Measurements from ENCODE around the gene ZNF593OS.

ZNF593OS gene

DNA sequence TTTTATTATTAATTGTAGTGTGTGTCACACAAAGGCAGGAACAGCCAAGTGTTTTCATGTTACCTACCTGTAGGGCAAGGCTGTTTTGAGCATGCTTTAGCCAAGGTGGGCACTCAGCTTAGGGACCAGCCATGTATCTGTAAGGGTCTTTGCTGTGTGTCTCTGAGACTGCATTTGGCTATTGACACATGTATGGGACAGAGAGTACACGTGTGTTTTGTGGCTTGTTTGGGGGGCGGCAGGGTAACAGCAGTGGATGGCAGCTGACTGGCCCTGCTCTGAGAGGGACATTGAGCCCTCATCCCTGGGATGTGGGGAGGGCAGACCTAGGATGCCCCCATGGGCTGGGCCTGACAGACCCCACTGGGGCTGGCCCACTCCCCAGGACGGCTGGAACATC lies 25.7 kb upstream of the ZNF593OS start:
- no peaks in the 10 kb centered on the region for H3K4me1 ChIP-seq (ENCODE audit: control insufficient read depth, insufficient read depth, low read length)
- no peaks in the 10 kb centered on the region for H3K9me3 ChIP-seq (ENCODE audit: control insufficient read depth, low read length)
- H3K27me3 ChIP-seq (ENCODE audit: control insufficient read depth, insufficient read depth, low read length) = no peaks in the 10 kb centered on the region
- H3K4me3 ChIP-seq (ENCODE audit: low read length) = no peak overlapping the region
- no peak overlapping the region for H3K9ac ChIP-seq (ENCODE audit: low read length)
- H3K36me3 ChIP-seq (ENCODE audit: control insufficient read depth, insufficient read depth, low read length) = no peaks in the 10 kb centered on the region

DNA sequence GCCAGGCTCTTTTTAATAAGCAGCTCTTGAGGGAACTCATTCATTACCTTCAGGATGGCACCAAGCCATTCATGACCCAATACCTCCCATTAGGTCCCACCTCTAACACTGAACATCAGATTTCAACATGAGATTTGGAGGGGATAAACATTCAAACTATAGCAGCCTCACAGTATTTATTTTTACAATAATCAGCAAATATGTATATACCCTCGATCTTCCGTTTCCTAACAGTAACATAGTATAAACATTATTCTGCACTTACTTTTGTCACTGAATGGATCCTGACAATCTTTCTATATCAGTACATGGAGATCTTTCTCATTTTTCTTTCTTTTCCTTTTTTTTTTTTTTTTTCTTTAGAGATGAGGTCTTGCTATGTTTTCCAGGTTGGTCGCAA lies 24.2 kb upstream of the ZNF593OS start:
- H3K9ac ChIP-seq (ENCODE audit: low read length) = no peak overlapping the region
- no peaks in the 10 kb centered on the region for H3K9me3 ChIP-seq (ENCODE audit: control insufficient read depth, low read length)
- H3K4me1 ChIP-seq (ENCODE audit: control insufficient read depth, insufficient read depth, low read length) = no peaks in the 10 kb centered on the region
- H3K27me3 ChIP-seq (ENCODE audit: control insufficient read depth, insufficient read depth, low read length) = no peaks in the 10 kb centered on the region
- no peaks in the 10 kb centered on the region for H3K36me3 ChIP-seq (ENCODE audit: control insufficient read depth, insufficient read depth, low read length)
- H3K4me3 ChIP-seq (ENCODE audit: low read length) = no peak overlapping the region

DNA sequence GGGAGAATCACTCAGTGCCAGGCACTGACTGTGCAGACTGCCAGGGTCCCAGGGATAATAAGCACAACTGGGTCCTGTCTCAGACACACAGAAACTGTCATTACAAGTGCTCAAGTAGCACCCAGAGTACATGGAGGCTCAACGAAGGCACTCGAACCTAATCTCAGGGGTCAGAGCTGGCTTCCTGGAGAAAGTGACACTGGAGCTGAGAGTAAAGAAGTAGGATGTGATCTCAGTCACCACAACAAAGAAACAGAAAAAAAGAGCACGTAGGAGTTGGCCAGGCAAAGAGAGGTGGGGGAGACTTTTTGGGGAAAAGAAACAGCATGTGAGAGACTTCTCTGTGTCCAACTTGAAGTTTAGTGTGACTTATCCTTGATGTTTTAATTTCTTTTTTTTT lies 20.1 kb upstream of the ZNF593OS start:
- Histone ChIP-seq H3K4me1 (ENCODE audit: control insufficient read depth, insufficient read depth, low read length) (no peaks in the 10 kb centered on the region), H3K27me3 (ENCODE audit: control insufficient read depth, insufficient read depth, low read length) (no peaks in the 10 kb centered on the region), H3K36me3 (ENCODE audit: control insufficient read depth, insufficient read depth, low read length) (no peaks in the 10 kb centered on the region), H3K9ac (ENCODE audit: low read length) (no peak overlapping the region), H3K4me3 (ENCODE audit: low read length) (no peak overlapping the region), H3K9me3 (ENCODE audit: control insufficient read depth, low read length) (no peaks in the 10 kb centered on the region)

DNA sequence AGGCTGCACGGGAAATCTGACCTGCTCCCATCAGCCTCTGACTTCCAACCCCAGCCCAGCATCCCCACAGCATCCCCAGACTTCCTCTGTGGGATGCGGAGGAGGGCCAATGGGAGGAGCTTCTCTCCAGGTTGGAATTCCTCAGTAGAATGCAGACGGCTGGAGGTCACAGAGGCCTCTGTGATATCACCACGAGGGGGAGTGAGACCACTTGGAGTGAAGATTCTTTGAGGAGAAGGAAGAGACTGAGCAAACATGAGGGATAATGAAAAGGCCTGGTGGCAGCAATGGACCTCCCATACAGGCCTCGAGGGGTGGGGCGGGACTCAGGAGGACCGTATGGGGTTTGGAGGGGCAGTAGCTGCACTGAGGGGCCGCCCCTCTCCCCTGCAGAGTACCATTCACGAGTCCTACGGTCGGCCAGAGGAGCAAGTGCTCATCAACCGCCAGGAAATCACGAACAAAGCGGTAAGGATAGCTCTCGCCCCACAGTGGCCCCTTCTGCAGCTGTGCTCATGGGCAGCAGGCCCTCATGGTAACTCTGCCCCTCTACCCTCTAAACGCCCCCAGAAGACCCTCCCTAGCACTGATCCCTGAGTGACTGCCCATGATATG lies 18.8 kb upstream of the ZNF593OS start, which contains the start of gene CATSPER4:
TSS of gene CATSPER4 (plus strand) at position 230 of the 615 bp plus-strand sequence. CDS start at position 256, 26 bp downstream.
- Histone ChIP-seq H3K4me3 (ENCODE audit: low read length) (no peak within 1 kb of the TSS), H3K9ac (ENCODE audit: low read length) (no peak within 1 kb of the TSS), H3K36me3 (ENCODE audit: control insufficient read depth, insufficient read depth, low read length) (no peaks in the 10 kb centered on the region), H3K27me3 (ENCODE audit: control insufficient read depth, insufficient read depth, low read length) (no peaks in the 10 kb centered on the region), H3K9me3 (ENCODE audit: control insufficient read depth, low read length) (no peaks in the 10 kb centered on the region), H3K4me1 (ENCODE audit: control insufficient read depth, insufficient read depth, low read length) (no peaks in the 10 kb centered on the region)

DNA sequence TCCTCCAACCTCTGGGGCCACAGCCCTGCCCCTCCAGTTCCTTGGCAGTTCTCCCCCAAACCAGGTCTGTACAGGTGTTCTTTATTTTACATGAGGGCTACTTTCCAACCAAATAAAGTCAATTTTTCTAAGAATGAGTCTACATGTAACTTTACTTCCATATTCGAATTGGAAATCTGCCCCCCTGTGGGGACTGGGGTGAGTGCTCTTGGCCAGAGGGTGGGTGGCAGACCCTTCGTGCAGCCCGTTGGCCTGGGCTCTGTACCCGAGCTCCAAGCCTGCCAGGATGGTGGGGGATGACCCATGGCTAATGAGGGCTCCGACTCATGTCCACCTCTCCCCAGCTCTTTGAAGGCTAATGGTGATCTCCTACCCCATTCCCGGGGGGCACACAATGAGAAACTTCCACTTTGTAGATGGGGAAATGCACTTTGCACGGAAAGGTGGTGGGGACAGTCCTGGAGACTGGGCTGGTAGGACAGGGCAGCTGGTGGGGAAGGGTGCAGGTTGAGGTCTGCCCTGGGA lies 18.2 kb upstream of the ZNF593OS start:
- no peak overlapping the region for H3K4me3 ChIP-seq (ENCODE audit: low read length)
- no peaks in the 10 kb centered on the region for H3K36me3 ChIP-seq (ENCODE audit: control insufficient read depth, insufficient read depth, low read length)
- H3K9me3 ChIP-seq (ENCODE audit: control insufficient read depth, low read length) = no peaks in the 10 kb centered on the region
- H3K27me3 ChIP-seq (ENCODE audit: control insufficient read depth, insufficient read depth, low read length) = no peaks in the 10 kb centered on the region
- no peak overlapping the region for H3K9ac ChIP-seq (ENCODE audit: low read length)
- H3K4me1 ChIP-seq (ENCODE audit: control insufficient read depth, insufficient read depth, low read length) = no peaks in the 10 kb centered on the region

DNA sequence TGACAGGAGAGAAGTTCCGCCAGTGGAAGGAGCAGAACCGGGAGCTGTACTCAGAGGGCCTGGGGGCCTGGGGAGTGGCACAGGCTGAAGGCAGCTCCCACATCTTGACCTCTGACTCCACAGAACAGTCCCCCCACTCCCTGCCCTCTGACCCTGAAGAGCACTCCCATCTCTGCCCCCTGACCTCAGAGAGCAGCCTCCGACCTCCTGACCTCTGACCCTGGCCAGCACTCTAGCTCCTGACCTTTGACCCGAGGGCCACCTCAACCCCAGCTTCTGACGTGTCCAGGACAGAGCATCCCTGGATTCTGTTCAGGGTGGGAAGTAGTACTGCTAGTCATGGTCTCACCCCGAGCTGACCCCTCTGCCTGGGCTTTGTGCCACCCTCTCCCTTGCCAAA lies 17.7 kb upstream of the ZNF593OS start:
- Histone ChIP-seq H3K4me1 (ENCODE audit: control insufficient read depth, insufficient read depth, low read length) (no peaks in the 10 kb centered on the region), H3K9me3 (ENCODE audit: control insufficient read depth, low read length) (no peaks in the 10 kb centered on the region), H3K27me3 (ENCODE audit: control insufficient read depth, insufficient read depth, low read length) (no peaks in the 10 kb centered on the region), H3K9ac (ENCODE audit: low read length) (no peak overlapping the region), H3K36me3 (ENCODE audit: control insufficient read depth, insufficient read depth, low read length) (no peaks in the 10 kb centered on the region), H3K4me3 (ENCODE audit: low read length) (no peak overlapping the region)

DNA sequence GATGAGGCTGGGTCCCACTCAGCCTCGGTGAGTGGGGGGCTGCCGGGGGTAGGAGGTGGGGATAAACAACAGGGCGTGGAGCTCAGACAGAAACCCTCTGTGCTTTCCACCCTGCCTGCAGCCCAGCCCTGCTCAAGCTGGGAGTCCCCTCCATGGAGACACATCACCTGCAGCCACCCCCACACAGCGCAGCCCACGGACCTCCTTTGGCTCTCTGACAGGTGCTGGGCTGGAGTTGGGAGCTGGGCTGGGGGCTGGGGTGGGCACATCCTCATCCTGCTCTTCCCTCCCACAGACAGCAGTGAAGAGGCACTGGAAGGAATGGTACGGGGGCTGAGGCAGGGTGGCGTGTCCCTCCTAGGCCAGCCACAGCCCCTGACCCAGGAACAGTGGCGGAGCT lies 16.8 kb upstream of the ZNF593OS start:
- Histone ChIP-seq H3K9me3 (ENCODE audit: control insufficient read depth, low read length) (no peaks in the 10 kb centered on the region), H3K27me3 (ENCODE audit: control insufficient read depth, insufficient read depth, low read length) (no peaks in the 10 kb centered on the region), H3K4me3 (ENCODE audit: low read length) (no peak overlapping the region), H3K36me3 (ENCODE audit: control insufficient read depth, insufficient read depth, low read length) (no peaks in the 10 kb centered on the region), H3K4me1 (ENCODE audit: control insufficient read depth, insufficient read depth, low read length) (no peaks in the 10 kb centered on the region), H3K9ac (ENCODE audit: low read length) (no peak overlapping the region)

DNA sequence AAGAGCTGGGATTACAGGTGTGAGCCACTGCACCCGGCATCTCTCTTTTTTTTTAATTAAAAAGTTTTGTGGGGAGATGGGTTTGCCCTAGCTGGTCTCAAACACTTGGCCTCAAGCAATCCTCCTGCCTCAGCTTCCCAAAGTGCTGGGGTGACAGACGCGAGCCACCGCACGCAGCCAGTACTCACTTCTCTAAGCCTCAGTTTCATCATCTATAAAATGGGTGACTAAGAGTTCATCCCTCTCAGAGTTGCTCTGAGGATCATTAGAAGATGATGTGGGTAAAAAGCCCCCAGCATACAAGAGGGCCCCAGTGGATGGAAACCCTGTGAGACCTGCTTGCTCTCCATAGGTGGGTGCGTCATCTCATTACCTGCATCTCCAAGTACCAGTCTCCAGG lies 16.2 kb upstream of the ZNF593OS start:
- Histone ChIP-seq H3K9ac (ENCODE audit: low read length) (no peak overlapping the region), H3K4me3 (ENCODE audit: low read length) (no peak overlapping the region), H3K36me3 (ENCODE audit: control insufficient read depth, insufficient read depth, low read length) (no peaks in the 10 kb centered on the region), H3K27me3 (ENCODE audit: control insufficient read depth, insufficient read depth, low read length) (no peaks in the 10 kb centered on the region), H3K4me1 (ENCODE audit: control insufficient read depth, insufficient read depth, low read length) (no peaks in the 10 kb centered on the region), H3K9me3 (ENCODE audit: control insufficient read depth, low read length) (no peaks in the 10 kb centered on the region)

DNA sequence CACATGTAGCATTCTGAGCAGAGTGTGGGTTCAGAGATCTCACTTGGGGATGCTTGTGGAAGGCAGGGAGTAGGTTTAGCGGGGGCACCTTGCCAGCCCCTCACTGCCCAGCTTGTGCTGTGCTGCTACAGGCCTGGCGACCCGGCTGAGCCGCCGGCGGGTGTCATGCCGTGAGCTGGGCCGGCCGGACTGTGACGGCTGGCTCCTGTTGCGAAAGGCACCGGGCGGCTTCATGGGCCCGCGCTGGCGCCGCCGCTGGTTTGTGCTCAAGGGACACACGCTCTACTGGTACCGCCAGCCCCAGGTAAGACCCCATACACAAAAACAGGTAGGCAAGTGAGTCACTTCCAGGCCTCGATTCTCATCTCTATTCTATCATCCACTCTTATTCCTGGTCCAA lies 13.3 kb upstream of the ZNF593OS start:
- H3K9me3 ChIP-seq (ENCODE audit: control insufficient read depth, low read length) = no peaks in the 10 kb centered on the region
- no peak overlapping the region for H3K4me3 ChIP-seq (ENCODE audit: low read length)
- H3K27me3 ChIP-seq (ENCODE audit: control insufficient read depth, insufficient read depth, low read length) = no peaks in the 10 kb centered on the region
- H3K36me3 ChIP-seq (ENCODE audit: control insufficient read depth, insufficient read depth, low read length) = no peaks in the 10 kb centered on the region
- no peaks in the 10 kb centered on the region for H3K4me1 ChIP-seq (ENCODE audit: control insufficient read depth, insufficient read depth, low read length)
- no peak overlapping the region for H3K9ac ChIP-seq (ENCODE audit: low read length)

DNA sequence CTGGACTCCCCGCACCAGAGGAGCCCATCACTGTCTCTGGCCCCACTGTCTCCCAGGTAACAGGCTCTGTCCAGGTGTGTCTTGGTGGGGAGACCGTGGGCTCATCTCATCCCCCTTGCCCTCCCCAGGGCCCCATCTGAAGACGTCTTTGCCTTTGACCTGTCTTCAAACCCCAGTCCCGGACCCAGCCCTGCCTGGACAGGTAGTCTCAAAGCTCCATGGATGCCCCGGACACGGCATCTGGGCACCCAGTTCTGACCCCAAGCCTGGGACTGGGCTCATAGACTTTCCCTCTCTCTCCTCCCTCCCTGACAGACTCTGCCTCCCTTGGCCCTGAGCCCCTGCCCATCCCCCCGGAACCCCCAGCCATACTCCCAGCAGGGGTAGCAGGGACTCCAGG lies 12.5 kb upstream of the ZNF593OS start:
- Histone ChIP-seq H3K4me1 (ENCODE audit: control insufficient read depth, insufficient read depth, low read length) (no peaks in the 10 kb centered on the region), H3K9ac (ENCODE audit: low read length) (no peak overlapping the region), H3K36me3 (ENCODE audit: control insufficient read depth, insufficient read depth, low read length) (no peaks in the 10 kb centered on the region), H3K4me3 (ENCODE audit: low read length) (no peak overlapping the region), H3K9me3 (ENCODE audit: control insufficient read depth, low read length) (no peaks in the 10 kb centered on the region), H3K27me3 (ENCODE audit: control insufficient read depth, insufficient read depth, low read length) (no peaks in the 10 kb centered on the region)

DNA sequence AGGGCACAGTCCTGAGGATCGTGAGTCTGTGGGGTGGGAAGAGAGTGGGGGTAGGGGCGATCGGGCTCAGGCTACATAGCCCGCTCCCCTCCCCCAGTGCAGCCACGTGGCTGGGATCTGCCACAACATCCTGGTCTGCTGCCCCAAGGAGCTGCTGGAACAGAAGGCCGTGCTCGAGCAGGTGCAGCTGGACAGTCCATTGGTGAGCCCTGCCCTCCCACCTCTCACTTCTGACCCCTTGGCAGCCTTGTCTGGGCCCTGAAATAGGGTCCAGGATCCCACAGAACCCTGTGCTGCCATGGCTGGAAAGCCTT lies 10.7 kb upstream of the ZNF593OS start:
- Histone ChIP-seq H3K36me3 (ENCODE audit: control insufficient read depth, insufficient read depth, low read length) (no peaks in the 10 kb centered on the region), H3K9ac (ENCODE audit: low read length) (no peak overlapping the region), H3K9me3 (ENCODE audit: control insufficient read depth, low read length) (no peaks in the 10 kb centered on the region), H3K27me3 (ENCODE audit: control insufficient read depth, insufficient read depth, low read length) (no peaks in the 10 kb centered on the region), H3K4me1 (ENCODE audit: control insufficient read depth, insufficient read depth, low read length) (peaks cover 11% of the 10 kb centered on the region), H3K4me3 (ENCODE audit: low read length) (no peak overlapping the region)

DNA sequence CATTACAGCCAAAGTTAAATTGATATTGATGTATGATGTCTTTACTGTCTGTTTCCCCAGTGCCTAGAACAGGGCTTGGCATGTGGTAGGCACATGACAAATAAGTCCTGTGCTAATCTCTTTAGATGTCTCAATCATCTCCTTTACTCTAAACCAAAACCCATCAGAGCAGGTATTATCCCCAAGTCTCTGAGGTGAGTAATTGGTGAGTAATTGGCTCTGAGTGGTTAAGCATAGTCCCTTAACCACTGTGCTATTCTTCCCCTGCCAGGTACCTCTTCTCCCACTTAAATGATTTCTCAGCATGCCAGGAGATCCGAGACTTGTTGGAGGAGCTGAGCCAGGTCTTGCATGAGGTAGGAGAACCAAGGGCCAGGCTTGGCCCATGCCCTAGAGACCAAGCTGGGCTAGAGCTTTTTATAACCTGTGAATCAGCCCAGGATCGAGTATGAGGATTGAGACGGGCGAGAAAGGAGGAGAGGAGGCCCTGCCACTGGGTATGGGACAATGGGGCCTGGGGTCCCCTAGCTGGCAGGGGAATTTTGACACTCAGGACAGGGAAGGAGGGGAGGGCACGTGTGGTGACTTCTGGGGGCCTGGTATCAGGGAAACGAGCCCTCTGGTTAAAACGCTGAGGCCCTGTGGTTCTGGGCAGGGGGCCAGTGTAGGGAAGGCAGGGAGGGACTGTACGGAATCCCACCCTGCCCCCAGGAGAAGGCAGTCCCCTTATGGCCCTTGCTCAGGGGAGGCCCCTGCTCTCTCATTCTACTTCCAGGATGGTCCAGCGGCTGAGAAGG lies 10.2 kb upstream of the ZNF593OS start:
- no peak overlapping the region for H3K9ac ChIP-seq (ENCODE audit: low read length)
- no peaks in the 10 kb centered on the region for H3K9me3 ChIP-seq (ENCODE audit: control insufficient read depth, low read length)
- no peaks in the 10 kb centered on the region for H3K27me3 ChIP-seq (ENCODE audit: control insufficient read depth, insufficient read depth, low read length)
- no peak overlapping the region for H3K4me3 ChIP-seq (ENCODE audit: low read length)
- peaks cover 11% of the 10 kb centered on the region for H3K4me1 ChIP-seq (ENCODE audit: control insufficient read depth, insufficient read depth, low read length)
- H3K36me3 ChIP-seq (ENCODE audit: control insufficient read depth, insufficient read depth, low read length) = no peaks in the 10 kb centered on the region
